Glutamatergic neuron (in vitro differentiated cells): ENCODE measurements around the gene MALAT1. TPM values are rescaled to one million over a fixed set of nuclear protein-coding genes. Genes with fewer than 3 reads are reported as not detected.

Source experiments
- DNase-seq: peaks from one replicate; pipeline ENCODE4 v3.0.0; 2022
- H3K27ac Mint-ChIP-seq: one replicate; pipeline ENCODE4 v1.8.0; 2020; ENCODE audit warnings: mild to moderate bottlenecking, mixed read lengths, inconsistent platforms; ENCODE audit not compliant: unreplicated experiment
- H3K27me3 Mint-ChIP-seq: one replicate; pipeline ENCODE4 v1.8.0; 2020; ENCODE audit warnings: mild to moderate bottlenecking, moderate library complexity, mixed read lengths, inconsistent platforms; ENCODE audit not compliant: unreplicated experiment
- H3K36me3 Mint-ChIP-seq: one replicate; pipeline ENCODE4 v1.8.0; 2020; ENCODE audit warnings: mild to moderate bottlenecking, mixed read lengths, inconsistent platforms; ENCODE audit not compliant: unreplicated experiment
- H3K4me1 Mint-ChIP-seq: one replicate; pipeline ENCODE4 v1.8.0; 2020; ENCODE audit warnings: mild to moderate bottlenecking, low read depth, mixed read lengths, inconsistent platforms; ENCODE audit not compliant: unreplicated experiment
- H3K4me3 Mint-ChIP-seq: one replicate; pipeline ENCODE4 v1.8.0; 2020; ENCODE audit warnings: mild to moderate bottlenecking, mixed read lengths, inconsistent platforms; ENCODE audit not compliant: unreplicated experiment
- H3K9me3 Mint-ChIP-seq: one replicate; pipeline ENCODE4 v1.8.0; 2020; ENCODE audit warnings: mild to moderate bottlenecking, moderate library complexity, mixed read lengths, inconsistent platforms; ENCODE audit not compliant: unreplicated experiment
- total RNA-seq: library from RNA; stranded (reverse); fragmentation: NEBNext Ultra II Directional; extraction: Animal tissue kit (Norgen Biotek cat#: 25700); gene quantifications from one replicate; pipeline ENCODE4 v1.2.1, GENCODE V29; 2021; ENCODE audit not compliant: unreplicated experiment
- TF ChIP-seq, protein P1 (sequence below): fragments of 200-600 bp; sonication (generic); IDR thresholded peaks from one replicate; pipeline ENCODE4 v1.5.0; 2021; ENCODE audit not compliant: partially characterized antibody, unreplicated experiment

Gene MALAT1
- total RNA-seq, 1 donor from 2014 or later, result 18,218 TPM

DNA sequence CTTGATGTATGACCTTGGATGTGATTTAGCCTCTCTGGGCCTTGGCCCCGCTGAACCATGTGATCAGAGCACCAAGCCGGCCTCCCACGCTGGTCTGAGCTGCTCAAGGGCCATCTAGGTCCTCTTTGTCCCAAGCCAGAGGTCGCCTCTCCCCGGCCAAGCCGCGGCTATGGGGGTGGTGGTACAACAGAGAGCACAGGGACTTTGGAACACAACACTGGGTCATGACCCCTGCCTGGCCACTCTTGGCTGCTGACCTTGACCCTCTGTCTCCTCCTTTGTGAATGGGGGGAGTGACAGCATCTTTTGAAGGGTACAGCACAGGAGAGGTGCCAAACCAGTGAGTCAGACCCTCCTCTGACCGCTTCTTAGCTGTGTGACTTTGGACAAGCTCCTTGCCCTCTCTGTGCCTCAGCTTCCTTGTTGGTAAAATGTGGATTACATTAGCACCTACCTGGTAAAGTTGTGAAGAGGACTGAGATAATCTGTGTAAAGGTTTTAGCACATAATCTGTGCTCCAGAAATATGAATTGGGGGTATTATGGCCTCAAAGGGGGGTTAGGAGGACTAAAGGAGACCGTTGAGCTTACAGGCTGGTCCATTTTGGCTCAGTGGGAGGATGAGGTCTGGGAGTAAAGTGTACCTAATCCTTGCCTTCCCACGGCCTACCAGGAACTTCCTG lies 30.8 kb downstream of the MALAT1 start:
- Mint-ChIP-seq H3K4me3 (no peak overlapping the region), H3K27ac (no peak overlapping the region), H3K36me3 (no peaks in the 10 kb centered on the region), H3K4me1 (peaks cover 4% of the 10 kb centered on the region), H3K27me3 (peaks cover 2% of the 10 kb centered on the region), H3K9me3 (peaks cover 1% of the 10 kb centered on the region)
- DNase-seq, result no peak
- TF ChIP-seq, protein P1, sequence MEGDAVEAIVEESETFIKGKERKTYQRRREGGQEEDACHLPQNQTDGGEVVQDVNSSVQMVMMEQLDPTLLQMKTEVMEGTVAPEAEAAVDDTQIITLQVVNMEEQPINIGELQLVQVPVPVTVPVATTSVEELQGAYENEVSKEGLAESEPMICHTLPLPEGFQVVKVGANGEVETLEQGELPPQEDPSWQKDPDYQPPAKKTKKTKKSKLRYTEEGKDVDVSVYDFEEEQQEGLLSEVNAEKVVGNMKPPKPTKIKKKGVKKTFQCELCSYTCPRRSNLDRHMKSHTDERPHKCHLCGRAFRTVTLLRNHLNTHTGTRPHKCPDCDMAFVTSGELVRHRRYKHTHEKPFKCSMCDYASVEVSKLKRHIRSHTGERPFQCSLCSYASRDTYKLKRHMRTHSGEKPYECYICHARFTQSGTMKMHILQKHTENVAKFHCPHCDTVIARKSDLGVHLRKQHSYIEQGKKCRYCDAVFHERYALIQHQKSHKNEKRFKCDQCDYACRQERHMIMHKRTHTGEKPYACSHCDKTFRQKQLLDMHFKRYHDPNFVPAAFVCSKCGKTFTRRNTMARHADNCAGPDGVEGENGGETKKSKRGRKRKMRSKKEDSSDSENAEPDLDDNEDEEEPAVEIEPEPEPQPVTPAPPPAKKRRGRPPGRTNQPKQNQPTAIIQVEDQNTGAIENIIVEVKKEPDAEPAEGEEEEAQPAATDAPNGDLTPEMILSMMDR, result no peak

DNA sequence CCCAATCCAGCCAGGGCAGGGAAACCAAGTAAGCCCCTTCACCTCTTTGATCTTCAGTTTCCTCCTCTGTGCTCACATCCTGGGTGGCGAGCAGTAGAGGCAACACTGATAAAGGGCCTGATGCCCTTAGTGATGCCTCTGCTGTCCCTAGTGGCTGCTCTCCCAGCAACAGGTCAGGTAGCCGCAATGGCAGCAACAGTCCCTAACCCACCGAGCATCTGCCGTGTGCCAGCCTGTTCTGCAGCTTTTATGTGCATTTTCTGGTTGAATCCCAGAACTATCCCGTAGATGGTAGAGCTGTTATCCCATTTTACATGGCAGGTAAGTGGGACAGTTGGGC lies 31.3 kb downstream of the MALAT1 start:
- DNase-seq, result no peak
- H3K9me3 Mint-ChIP-seq, result peaks cover 1% of the 10 kb centered on the region
- H3K4me3 Mint-ChIP-seq, result peak overlapping the region; percentile 38
- no peak overlapping the region for H3K27ac Mint-ChIP-seq
- H3K36me3 Mint-ChIP-seq, result no peaks in the 10 kb centered on the region
- H3K4me1 Mint-ChIP-seq, result peaks cover 5% of the 10 kb centered on the region
- TF ChIP-seq, protein P1, result no peak
- H3K27me3 Mint-ChIP-seq, result peaks cover 3% of the 10 kb centered on the region

DNA sequence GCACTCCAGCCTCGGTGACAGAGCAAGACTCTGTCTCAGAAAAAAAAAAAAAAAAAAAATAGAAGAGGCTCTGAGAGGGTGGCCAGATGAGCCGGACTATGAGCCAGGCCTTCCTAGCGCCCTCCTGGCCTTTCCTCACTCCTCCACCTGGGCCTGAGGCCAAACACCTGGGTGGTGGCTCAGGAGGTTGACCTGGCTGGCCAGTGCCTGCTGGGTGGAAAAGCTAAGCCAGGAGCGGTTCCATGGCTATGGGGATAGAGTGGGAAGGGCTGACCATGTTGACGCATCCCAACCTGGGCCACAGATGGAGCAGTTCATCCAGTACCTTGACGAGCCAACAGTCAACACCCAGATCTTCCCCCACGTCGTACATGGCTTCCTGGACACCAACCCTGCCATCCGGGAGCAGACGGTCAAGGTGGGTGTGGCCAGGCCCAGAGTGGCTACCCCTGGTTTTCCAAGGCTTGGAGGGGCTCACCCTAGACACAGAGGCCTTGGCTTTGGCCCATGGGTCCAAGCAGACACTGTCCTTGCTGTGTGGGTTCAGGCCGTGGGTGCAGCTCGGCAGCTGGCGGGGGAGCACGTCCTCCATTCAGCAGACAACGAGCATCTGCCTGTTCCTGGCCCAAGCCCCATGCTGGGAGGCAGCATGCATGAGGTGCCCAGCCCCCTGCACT lies 33.7 kb downstream of the MALAT1 start:
- Mint-ChIP-seq H3K27me3 (peaks cover 7% of the 10 kb centered on the region), H3K4me3 (no peak overlapping the region), H3K27ac (no peak overlapping the region), H3K9me3 (no peaks in the 10 kb centered on the region), H3K4me1 (peaks cover 11% of the 10 kb centered on the region), H3K36me3 (no peaks in the 10 kb centered on the region)
- TF ChIP-seq, protein P1, result no peak
- DNase-seq, result no peak

DNA sequence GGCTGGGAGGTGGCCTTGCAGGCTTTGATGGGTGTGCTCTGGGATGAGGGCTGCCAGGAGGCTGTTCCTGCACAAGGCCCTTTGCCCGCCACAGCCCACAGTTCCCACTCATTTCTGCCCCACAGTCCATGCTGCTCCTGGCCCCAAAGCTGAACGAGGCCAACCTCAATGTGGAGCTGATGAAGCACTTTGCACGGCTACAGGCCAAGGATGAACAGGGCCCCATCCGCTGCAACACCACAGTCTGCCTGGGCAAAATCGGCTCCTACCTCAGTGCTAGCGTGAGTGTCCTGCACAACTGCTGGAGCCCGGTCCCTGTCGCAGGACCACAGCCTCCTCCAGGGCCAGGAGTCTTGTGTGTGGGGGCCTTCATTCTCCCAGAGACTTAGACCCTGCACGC lies 36.3 kb downstream of the MALAT1 start:
- peaks cover 8% of the 10 kb centered on the region for H3K27me3 Mint-ChIP-seq
- no peak for DNase-seq
- H3K36me3 Mint-ChIP-seq, result no peaks in the 10 kb centered on the region
- no peak overlapping the region for H3K27ac Mint-ChIP-seq
- peaks cover 12% of the 10 kb centered on the region for H3K4me1 Mint-ChIP-seq
- no peak overlapping the region for H3K4me3 Mint-ChIP-seq
- no peaks in the 10 kb centered on the region for H3K9me3 Mint-ChIP-seq
- TF ChIP-seq, protein P1, result no peak

DNA sequence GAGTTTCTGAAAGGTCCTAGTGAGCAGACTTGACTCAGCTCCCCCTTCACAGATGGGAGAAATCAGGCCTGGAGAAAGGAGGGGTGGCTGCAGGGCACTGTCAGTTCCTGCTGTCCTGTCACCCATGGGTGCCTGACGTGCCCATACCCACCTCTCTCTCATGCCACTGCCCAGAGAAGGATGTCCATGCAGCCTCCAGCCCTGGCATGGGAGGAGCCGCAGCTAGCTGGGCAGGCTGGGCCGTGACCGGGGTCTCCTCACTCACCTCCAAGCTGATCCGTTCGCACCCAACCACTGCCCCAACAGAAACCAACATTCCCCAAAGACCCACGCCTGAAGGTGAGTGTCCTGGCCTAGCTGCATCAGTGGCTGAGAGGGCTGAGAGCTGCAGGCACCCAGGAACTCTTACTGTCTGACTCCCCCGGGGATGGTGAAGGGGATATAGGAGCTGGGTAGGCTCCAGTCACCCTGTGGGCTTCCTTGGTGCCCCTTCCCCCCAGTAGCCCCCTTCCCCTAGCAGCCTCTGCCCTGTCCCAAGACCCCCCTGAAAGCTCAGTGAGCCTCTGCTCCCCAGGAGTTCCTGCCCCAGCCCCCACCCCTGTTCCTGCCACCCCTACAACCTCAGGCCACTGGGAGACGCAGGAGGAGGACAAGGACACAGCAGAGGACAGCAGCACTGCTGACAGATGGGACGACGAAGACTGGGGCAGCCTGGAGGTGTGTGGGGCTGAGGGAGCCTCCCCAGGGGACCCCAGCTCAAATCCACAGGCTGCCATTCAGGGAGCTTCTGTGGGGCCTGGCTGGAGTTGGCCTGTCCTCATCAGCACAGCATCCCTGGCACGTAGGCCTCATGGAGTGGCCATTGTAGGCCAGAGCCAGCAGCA lies 37.8 kb downstream of the MALAT1 start:
- Mint-ChIP-seq H3K9me3 (no peaks in the 10 kb centered on the region), H3K27me3 (peaks cover 10% of the 10 kb centered on the region), H3K4me1 (peaks cover 12% of the 10 kb centered on the region), H3K4me3 (peak overlapping the region; percentile 46), H3K27ac (peak overlapping the region; percentile 52), H3K36me3 (no peaks in the 10 kb centered on the region)
- TF ChIP-seq, protein P1, result no peak
- no peak for DNase-seq
